Activated naive CD8-positive, alpha-beta T cell treated with anti-CD3 and anti-CD28 coated beads, Interleukin-2, amount 10 ng/mL, durations not matched to agents 7 days and 5 days (primary cell): ENCODE measurements around the gene HIP1R. TPM values are rescaled to one million over a fixed set of nuclear protein-coding genes. Genes with fewer than 3 reads are reported as not detected.

ENCODE experiments used
- ATAC-seq: fragments of 150-1000 bp; cut with Tn5 transposase; one replicate; pipeline ENCODE4 v1.10.0; 2021; ENCODE audit warnings: low read depth, moderate library complexity
- POLR2A ChIA-PET: fragments of 350-600 bp; sonication (Branson Sonifier 250); formaldehyde crosslinking; loops from one replicate; lab custom pipeline; 2021; ENCODE audit warnings: antibody characterized with exemption; lab: Charles Lee
- DNase-seq: peaks from one replicate; pipeline ENCODE4 v3.0.0; 2021
- H3K27ac Mint-ChIP-seq: one replicate; pipeline ENCODE4 v1.8.0; 2022; ENCODE audit warnings: mild to moderate bottlenecking, mixed read lengths
- H3K27me3 Mint-ChIP-seq: one replicate; pipeline ENCODE4 v1.8.0; 2022; ENCODE audit warnings: mild to moderate bottlenecking, moderate library complexity, mixed read lengths
- H3K36me3 Mint-ChIP-seq: one replicate; pipeline ENCODE4 v1.8.0; 2021; ENCODE audit warnings: mild to moderate bottlenecking, mixed read lengths
- H3K4me1 Mint-ChIP-seq: one replicate; pipeline ENCODE4 v1.8.0; 2021; ENCODE audit warnings: mixed read lengths
- H3K4me3 Mint-ChIP-seq: one replicate; pipeline ENCODE4 v1.8.0; 2022; ENCODE audit warnings: mild to moderate bottlenecking, moderate library complexity, mixed read lengths
- H3K9me3 Mint-ChIP-seq: one replicate; pipeline ENCODE4 v1.8.0; 2021; ENCODE audit warnings: mixed read lengths
- total RNA-seq, 2 experiments: library from RNA; stranded (reverse); gene quantifications; one replicate each; pipeline ENCODE4 v1.2.3, GENCODE V29; 2021

The HIP1R gene
- total RNA-seq, 2 experiments from 2014 or later, result 54.7 to 57.8 TPM

GRCh38 chr12:122819209-122819785 is 16.0 kb upstream of the HIP1R start:
- DNase-seq, result no peak
- H3K36me3 Mint-ChIP-seq, result no peaks in the 10 kb centered on the region
- no peaks in the 10 kb centered on the region for H3K4me1 Mint-ChIP-seq
- no peak overlapping the region for H3K4me3 Mint-ChIP-seq
- H3K27ac Mint-ChIP-seq, result no peak overlapping the region
- peaks cover 2% of the 10 kb centered on the region for H3K27me3 Mint-ChIP-seq
- H3K9me3 Mint-ChIP-seq, result no peaks in the 10 kb centered on the region
- POLR2A ChIA-PET, result no interaction called here
- no peak for ATAC-seq

GRCh38 chr12:122820138-122820537 is 15.1 kb upstream of the HIP1R start:
- Mint-ChIP-seq H3K9me3 (no peaks in the 10 kb centered on the region), H3K4me3 (no peak overlapping the region), H3K27ac (no peak overlapping the region), H3K4me1 (no peaks in the 10 kb centered on the region), H3K27me3 (peaks cover 2% of the 10 kb centered on the region), H3K36me3 (no peaks in the 10 kb centered on the region)
- DNase-seq, result no peak
- POLR2A ChIA-PET, result no interaction called here
- ATAC-seq, result no peak

- POLR2A ChIA-PET, result no interaction called here
- no peaks in the 10 kb centered on the region for H3K9me3 Mint-ChIP-seq
- no peak overlapping the region for H3K27ac Mint-ChIP-seq
- H3K27me3 Mint-ChIP-seq, result peaks cover 2% of the 10 kb centered on the region
- no peak overlapping the region for H3K4me3 Mint-ChIP-seq
- ATAC-seq (no peak), DNase-seq (no peak)
- no peaks in the 10 kb centered on the region for H3K4me1 Mint-ChIP-seq
- H3K36me3 Mint-ChIP-seq, result no peaks in the 10 kb centered on the region
Observed at GRCh38 chr12:122820838-122821271, 14.4 kb upstream of the HIP1R start.

- Mint-ChIP-seq H3K4me1 (no peaks in the 10 kb centered on the region), H3K9me3 (no peaks in the 10 kb centered on the region), H3K27me3 (peaks cover 11% of the 10 kb centered on the region), H3K27ac (no peak overlapping the region), H3K4me3 (no peak overlapping the region), H3K36me3 (no peaks in the 10 kb centered on the region)
- ATAC-seq, result no peak
- POLR2A ChIA-PET, result no interaction called here
- no peak for DNase-seq
Observed at GRCh38 chr12:122823429-122823828, 11.8 kb upstream of the HIP1R start.

- no peaks in the 10 kb centered on the region for H3K36me3 Mint-ChIP-seq
- peaks cover 2% of the 10 kb centered on the region for H3K4me1 Mint-ChIP-seq
- POLR2A ChIA-PET, result interaction anchor here (0.7 to 0.8 kb wide), 3 partner anchors 11 to 31 kb away, joined by 3 to 8 read pairs (median 3); no protein-coding TSS in a partner anchor
- peaks cover 20% of the 10 kb centered on the region for H3K27me3 Mint-ChIP-seq
- DNase-seq, result no peak
- H3K27ac Mint-ChIP-seq, result no peak overlapping the region
- no peaks in the 10 kb centered on the region for H3K9me3 Mint-ChIP-seq
- H3K4me3 Mint-ChIP-seq, result peak overlapping the region; percentile 55
- no peak for ATAC-seq
Observed at GRCh38 chr12:122825773-122826724, 9.2 kb upstream of the HIP1R start.

- Mint-ChIP-seq H3K4me3 (no peak overlapping the region), H3K36me3 (no peaks in the 10 kb centered on the region), H3K9me3 (no peaks in the 10 kb centered on the region), H3K27me3 (peaks cover 23% of the 10 kb centered on the region), H3K27ac (no peak overlapping the region), H3K4me1 (peaks cover 2% of the 10 kb centered on the region)
- no peak for ATAC-seq
- POLR2A ChIA-PET, result no interaction called here
- no peak for DNase-seq
Observed at GRCh38 chr12:122827258-122827657, 8.0 kb upstream of the HIP1R start.

GRCh38 chr12:122830517-122831214 is 4.6 kb upstream of the HIP1R start:
- no peak for ATAC-seq
- H3K27ac Mint-ChIP-seq, result no peak overlapping the region
- no peaks in the 10 kb centered on the region for H3K36me3 Mint-ChIP-seq
- DNase-seq, result no peak
- H3K27me3 Mint-ChIP-seq, result peaks cover 34% of the 10 kb centered on the region
- no peaks in the 10 kb centered on the region for H3K9me3 Mint-ChIP-seq
- no peak overlapping the region for H3K4me3 Mint-ChIP-seq
- POLR2A ChIA-PET, result no interaction called here
- peaks cover 10% of the 10 kb centered on the region for H3K4me1 Mint-ChIP-seq

- DNase-seq (no peak), ATAC-seq (no peak)
- no peaks in the 10 kb centered on the region for H3K36me3 Mint-ChIP-seq
Observed at GRCh38 chr12:122834104-122834920, 945 bp upstream of the HIP1R start.

GRCh38 chr12:122835750-122836026 is 431 bp downstream of the HIP1R start:
- DNase-seq (peak; percentile 67), ATAC-seq (peak; percentile 65)
- POLR2A ChIA-PET, result interaction anchor here (0.6 to 1.5 kb wide), 7 partner anchors 11 to 397 kb away, joined by 3 to 6 read pairs (median 5); partner anchors contain the start of genes MPHOSPH9, MTRFR and OGFOD2
- Mint-ChIP-seq H3K27me3 (peaks cover 17% of the 10 kb centered on the region), H3K9me3 (no peaks in the 10 kb centered on the region), H3K27ac (no peak overlapping the region), H3K4me3 (no peak overlapping the region), H3K36me3 (no peaks in the 10 kb centered on the region), H3K4me1 (peaks cover 31% of the 10 kb centered on the region)

More at GRCh38 chr12:122834104-122834920, 945 bp upstream of the HIP1R start:
- Mint-ChIP-seq H3K27me3 (peaks cover 23% of the 10 kb centered on the region), H3K27ac (peak overlapping the region; percentile 85), H3K4me3 (peak overlapping the region; percentile 94), H3K9me3 (no peaks in the 10 kb centered on the region), H3K4me1 (peaks cover 31% of the 10 kb centered on the region)
- POLR2A ChIA-PET, result no interaction called here

- H3K36me3 Mint-ChIP-seq, result no peaks in the 10 kb centered on the region
- H3K4me1 Mint-ChIP-seq, result peaks cover 29% of the 10 kb centered on the region
- DNase-seq (peak; percentile 57), ATAC-seq (peak; percentile 60)
- peak overlapping the region; percentile 94 for H3K27ac Mint-ChIP-seq
- POLR2A ChIA-PET, result interaction anchor here (0.6 to 1.5 kb wide), 12 partner anchors 10 to 1055 kb away, joined by 3 to 7 read pairs (median 3); partner anchors contain the start of genes MPHOSPH9, MTRFR and OGFOD2
- H3K27me3 Mint-ChIP-seq, result peaks cover 17% of the 10 kb centered on the region
- H3K9me3 Mint-ChIP-seq, result no peaks in the 10 kb centered on the region
- H3K4me3 Mint-ChIP-seq, result peak overlapping the region; percentile 96
Observed at GRCh38 chr12:122836027-122836921, 1.0 kb downstream of the HIP1R start.

GRCh38 chr12:122837306-122838265 is 2.3 kb downstream of the HIP1R start:
- no peak for DNase-seq
- Mint-ChIP-seq H3K27ac (peak overlapping the region; percentile 51), H3K36me3 (no peaks in the 10 kb centered on the region), H3K4me3 (peak overlapping the region; percentile 96), H3K9me3 (no peaks in the 10 kb centered on the region), H3K27me3 (peaks cover 13% of the 10 kb centered on the region), H3K4me1 (peaks cover 29% of the 10 kb centered on the region)
- ATAC-seq, result no peak
- POLR2A ChIA-PET, result no interaction called here
